ENCODE results near the gene ANTXR1.

The ANTXR1 gene

DNA sequence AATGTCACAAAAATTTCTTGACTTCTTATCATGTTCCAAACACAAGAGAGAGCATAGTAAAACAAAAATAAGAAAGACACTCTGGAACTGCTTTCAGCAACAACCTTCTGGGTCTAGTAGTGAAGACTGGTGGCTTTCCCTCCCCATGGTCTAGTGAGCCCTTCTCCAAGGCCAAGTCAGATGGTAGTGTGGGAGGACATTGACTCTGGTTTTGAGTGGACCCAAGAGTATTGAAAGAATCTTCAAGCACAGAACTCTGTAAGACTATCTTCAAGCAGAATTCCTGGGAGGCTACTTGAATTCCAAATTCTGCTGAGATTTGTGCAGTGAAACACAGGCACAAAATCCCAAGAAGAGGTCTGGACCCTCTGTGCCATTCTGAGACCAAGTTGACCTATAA is 21.1 kb downstream of the ANTXR1 start:
- no peak for DNase-seq (ENCODE audit: low spot score)

DNA sequence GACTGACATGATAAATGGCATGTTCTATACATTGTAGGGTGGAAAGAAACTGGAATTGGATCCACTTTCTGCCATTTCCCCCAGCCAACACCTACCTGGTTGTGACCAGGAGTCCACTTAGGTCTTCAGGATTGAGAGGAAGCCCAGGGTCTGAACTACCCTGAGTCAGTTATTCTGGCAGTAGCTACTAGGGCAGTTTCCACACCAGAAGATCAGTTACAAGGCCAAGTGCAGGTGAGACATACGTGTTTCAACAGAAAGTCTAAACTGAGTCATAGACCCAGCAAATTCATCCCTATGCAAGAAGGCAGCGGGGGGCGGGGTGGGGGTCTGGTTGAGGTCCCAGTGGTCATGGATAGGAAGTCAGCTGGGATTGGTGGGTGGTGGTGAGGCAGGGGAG is 21.9 kb downstream of the ANTXR1 start:
- DNase-seq (ENCODE audit: low spot score): no peak

DNA sequence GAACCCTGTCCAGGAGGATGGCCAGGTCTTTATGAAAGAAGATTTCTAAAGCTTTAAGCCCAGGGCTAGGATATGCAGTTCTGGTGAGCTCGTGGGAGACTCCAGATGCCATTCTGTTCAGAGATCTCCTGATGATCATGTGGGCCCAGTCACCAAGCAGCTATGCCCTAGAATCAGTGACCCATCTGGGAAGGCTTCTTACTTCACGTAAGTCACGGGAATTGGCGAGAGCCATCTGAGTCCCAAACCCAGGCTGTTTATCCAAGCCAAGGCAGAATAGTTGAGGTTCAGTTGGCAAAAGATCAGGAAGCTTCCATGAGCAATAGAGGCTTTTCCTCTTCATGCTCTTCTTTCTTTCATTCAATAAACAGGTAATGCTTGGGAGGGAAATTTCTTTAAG is 23.9 kb downstream of the ANTXR1 start:
- DNase-seq (ENCODE audit: low spot score): no peak

GRCh38 chr2:69041214-69041613 is 28.2 kb downstream of the ANTXR1 start:
- DNase-seq (ENCODE audit: low spot score): no peak

GRCh38 chr2:69043736-69044400 is 30.9 kb downstream of the ANTXR1 start:
- DNase-seq (ENCODE audit: low spot score): no peak

GRCh38 chr2:69046221-69046662 is 33.3 kb downstream of the ANTXR1 start:
- no peak for DNase-seq (ENCODE audit: low spot score)

DNA sequence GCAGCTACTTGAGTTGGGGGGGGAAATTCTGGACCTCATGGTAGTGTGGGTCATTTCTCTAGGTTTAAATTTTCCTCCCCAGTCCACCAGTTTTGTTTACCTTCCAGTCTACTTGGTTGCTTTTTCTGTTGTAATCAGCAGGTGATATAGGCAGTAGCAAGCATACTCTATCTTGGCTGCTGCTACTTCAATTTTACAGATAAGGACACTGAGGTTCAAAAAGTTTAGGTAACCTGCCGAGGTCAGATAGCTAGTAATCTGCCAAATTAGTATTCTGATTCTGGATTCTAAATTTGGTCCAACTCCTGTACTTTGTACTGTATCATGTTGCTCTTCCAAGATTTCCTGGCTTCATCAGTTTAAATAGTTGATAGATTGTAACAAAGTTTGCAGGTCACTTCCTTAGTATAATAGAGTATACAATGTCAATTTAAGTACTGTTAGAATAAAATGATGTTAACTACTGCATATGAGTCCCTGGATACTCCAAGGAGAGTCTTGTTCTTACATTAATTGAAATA is 34.7 kb downstream of the ANTXR1 start:
- DNase-seq (ENCODE audit: low spot score): no peak

- no peak for DNase-seq (ENCODE audit: low spot score)
Observed at GRCh38 chr2:69050802-69051201, 37.8 kb downstream of the ANTXR1 start.

- no peak for DNase-seq (ENCODE audit: low spot score)
Observed at GRCh38 chr2:69053416-69053965, 40.5 kb downstream of the ANTXR1 start.

GRCh38 chr2:69054431-69054830 is 41.5 kb downstream of the ANTXR1 start:
- DNase-seq (ENCODE audit: low spot score): no peak

GRCh38 chr2:69055688-69056470 is 42.9 kb downstream of the ANTXR1 start:
- no peak for DNase-seq (ENCODE audit: low spot score)

GRCh38 chr2:69057660-69058059 is 44.7 kb downstream of the ANTXR1 start:
- DNase-seq (ENCODE audit: low spot score): no peak

DNA sequence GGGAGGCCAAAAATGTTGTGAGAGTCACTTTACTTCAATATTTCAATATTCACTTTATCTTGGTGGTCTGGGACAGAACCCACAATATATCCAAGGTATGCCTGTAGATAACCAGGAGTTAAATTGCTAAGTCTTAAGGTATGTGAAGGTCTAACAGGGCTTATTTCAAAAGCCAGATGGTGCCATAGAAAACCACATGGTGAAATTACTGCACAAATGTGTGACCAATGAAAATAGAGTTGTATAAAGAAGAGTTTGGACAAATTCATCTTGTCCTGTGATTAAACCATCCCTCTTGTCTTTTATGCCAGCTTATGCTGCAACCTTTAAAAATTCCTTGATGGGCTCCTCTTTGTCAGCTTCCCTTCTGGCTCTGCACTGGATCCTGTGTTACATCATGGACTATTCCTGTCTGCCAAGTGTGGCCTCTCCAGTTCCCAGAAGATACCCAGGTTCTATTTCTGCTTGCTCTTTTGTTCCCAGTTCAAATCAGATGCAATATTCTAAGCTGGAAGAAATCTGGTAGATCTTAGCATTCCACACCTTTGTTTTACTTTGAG is 46.8 kb downstream of the ANTXR1 start:
- DNase-seq (ENCODE audit: low spot score): no peak

GRCh38 chr2:69060938-69061501 is 48.0 kb downstream of the ANTXR1 start:
- no peak for DNase-seq (ENCODE audit: low spot score)

- no peak for DNase-seq (ENCODE audit: low spot score)
Observed at GRCh38 chr2:69061525-69061924, 48.5 kb downstream of the ANTXR1 start.

DNA sequence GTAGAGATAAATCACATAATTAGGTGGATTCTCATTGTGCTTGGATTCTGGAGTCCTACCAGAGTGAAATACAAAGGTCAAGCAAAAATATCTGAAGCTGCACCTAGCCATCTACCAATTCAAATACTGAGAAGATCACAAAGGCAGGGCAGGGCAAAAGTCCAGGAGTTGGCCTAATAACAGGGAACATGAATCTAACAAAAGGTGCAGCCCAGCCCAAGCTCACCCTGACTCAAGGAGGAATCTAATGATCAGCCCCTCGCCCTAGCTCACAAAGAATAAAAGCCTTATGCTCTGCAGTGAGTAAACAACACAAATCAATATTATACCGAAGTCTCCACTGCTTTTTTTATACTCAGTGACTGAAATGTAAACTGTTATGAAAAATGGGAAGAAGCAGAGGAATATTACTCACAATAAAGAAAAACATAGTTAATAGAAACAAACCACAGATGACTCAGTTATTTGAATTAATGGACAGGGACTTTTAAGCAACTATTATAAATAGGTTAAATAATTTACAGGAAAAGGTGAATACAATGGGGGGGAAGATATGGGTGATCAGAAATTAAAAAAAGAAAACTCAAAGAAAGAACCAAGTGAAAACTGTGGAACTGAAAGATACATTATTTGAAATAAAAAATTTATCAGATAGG is 49.5 kb downstream of the ANTXR1 start:
- DNase-seq (ENCODE audit: low spot score): no peak

DNA sequence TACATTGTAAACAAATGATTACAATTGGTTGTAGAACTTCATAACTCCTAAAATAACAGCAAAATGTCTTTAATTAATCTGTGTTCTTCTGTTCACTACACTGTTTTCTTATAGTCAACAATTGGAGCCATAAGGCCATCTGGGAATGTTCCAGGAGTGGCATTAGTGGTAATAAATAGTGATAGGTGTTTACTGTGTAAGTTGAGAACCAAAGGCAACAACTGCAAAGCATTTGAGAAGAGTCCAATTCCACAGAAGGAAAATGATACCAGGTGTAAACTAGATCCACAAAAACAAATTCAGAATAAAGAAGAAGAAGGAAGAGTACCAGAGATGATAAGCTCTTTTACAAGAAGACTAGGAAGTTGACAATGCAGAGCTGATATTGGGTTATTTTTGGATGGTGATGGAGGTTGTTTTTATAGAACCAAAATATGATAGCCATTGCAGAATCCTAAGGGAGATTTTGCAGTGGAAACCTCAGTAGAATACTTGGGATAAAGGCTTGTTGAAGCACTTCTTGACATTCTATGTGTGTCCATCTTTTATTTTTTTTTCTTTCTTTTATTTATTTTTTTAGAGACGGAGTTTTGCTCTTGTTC is 52.9 kb downstream of the ANTXR1 start:
- no peak for DNase-seq (ENCODE audit: low spot score)

DNA sequence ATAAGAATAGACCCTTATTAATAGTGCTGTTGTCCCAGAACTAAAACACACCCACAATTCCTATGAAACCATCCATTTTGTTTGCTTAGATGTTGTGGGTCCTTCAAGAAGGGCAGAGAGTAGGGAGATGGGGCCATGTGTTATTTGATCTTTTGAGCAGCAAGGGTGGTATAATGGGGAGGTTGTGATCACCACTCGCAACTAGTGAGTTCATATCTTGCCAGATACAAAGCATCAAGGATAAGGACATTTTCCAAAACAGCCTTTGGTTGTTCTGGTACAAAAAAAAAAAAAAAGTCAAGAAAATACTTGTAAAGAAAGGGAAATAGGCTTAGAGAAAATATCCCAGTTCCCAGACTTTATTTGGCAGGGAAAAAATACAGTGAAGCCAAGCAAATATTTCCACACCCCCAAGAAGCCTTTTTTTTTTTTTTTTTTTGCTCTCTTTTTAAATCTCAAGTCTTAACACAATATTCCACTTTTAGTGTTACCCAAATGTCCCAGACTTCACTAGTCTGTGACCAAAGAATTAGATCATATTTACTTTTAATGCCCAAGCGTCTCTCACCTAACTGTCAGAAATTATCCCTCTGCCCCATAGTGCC is 54.1 kb downstream of the ANTXR1 start:
- DNase-seq (ENCODE audit: low spot score): no peak

DNA sequence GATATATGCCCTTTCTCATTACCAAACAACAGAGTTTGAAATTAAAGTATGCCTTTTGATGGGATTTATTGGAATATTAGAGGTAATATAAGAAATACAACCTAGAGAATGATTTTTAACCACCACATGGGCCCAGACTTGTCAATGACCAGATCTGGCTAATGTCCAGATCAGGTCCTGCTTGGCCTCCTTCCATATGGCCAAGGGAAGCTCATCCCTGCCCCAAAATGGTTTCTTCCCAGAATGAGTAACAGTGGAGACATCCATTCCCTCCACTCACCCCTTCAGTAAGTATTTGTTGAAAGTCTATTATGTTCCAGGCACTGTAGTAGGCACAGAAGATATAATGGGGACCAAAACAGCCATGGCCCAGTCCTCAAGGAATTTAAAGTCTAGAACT is 54.9 kb downstream of the ANTXR1 start:
- no peak for DNase-seq (ENCODE audit: low spot score)

DNA sequence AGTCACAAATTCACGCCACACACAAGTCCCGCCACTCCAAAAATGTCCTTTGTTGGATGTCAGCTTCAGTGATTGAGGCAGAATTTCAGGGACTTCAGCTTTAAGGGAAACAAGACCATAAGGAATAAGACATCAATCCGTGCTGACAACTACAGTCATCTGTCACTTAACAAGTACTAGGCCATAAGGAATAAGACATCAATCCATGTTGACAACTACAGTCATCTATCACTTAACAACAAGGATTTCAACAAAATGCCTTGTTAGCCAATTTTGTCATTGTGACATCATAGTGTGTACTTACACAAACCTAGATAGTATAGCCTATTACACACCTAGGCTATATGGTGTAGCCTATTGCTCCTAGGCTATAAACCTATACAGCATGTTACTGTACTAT is 58.0 kb downstream of the ANTXR1 start:
- DNase-seq (ENCODE audit: low spot score): no peak

DNA sequence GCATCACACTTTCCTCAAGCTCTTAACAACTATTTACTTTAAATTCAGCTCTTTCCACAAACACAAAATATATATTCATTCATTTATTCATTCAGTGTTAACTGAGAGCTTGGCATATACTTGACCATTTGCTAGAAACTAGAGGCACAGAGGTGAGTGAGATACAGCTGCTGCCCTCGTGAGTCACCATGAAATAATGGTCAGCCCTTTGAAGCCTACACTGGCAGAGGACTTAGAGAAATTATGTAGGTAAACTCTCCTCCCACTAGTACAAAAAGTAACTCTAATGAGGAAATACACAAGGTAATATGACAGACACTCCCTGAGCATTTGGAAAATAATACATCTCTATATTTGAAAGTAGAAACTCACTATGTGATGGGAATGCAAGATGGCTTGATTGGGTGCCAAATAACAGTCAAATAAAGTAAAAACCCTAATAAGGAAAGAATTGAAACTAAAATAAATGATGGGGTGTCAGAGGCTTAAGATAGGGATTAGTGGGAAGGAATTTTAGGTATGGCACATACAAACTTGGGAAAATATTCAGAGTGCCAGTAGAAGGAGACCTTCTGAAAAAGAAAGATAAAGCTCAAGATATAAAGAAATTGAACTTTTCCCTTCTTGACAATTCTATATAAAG is 61.1 kb downstream of the ANTXR1 start:
- no peak for DNase-seq (ENCODE audit: low spot score)
